GM19025 (cell line): ENCODE measurements around the gene HS3ST3B1.

Source experiments
- ATAC-seq: cut with Tn5 transposase; IDR thresholded peaks from one replicate; pipeline ENCODE4 v1.9.1; 2021; ENCODE audit warnings: mild to moderate bottlenecking, low read depth, moderate library complexity; ENCODE audit not compliant: unreplicated experiment

HS3ST3B1 gene

DNA sequence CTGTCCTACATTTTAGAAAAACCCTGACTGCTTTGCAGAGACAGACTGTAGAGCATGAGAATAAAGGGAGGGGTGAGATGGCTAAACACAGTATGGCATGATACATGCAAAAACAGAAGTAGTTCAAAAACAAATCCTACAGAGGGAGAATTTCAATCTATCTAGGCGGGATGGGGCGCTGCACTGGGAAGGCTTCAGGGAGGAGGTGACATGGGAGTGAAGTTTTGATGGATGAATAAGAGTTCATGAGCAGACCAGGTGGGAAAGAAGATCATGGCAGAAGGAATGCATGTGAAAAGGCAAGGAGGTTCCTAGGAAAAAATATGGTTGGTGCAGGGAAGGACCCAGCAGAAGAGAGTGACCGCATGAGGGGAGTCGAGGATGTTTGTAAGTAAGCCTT lies 19.2 kb downstream of the HS3ST3B1 start:
- ATAC-seq, result no peak

DNA sequence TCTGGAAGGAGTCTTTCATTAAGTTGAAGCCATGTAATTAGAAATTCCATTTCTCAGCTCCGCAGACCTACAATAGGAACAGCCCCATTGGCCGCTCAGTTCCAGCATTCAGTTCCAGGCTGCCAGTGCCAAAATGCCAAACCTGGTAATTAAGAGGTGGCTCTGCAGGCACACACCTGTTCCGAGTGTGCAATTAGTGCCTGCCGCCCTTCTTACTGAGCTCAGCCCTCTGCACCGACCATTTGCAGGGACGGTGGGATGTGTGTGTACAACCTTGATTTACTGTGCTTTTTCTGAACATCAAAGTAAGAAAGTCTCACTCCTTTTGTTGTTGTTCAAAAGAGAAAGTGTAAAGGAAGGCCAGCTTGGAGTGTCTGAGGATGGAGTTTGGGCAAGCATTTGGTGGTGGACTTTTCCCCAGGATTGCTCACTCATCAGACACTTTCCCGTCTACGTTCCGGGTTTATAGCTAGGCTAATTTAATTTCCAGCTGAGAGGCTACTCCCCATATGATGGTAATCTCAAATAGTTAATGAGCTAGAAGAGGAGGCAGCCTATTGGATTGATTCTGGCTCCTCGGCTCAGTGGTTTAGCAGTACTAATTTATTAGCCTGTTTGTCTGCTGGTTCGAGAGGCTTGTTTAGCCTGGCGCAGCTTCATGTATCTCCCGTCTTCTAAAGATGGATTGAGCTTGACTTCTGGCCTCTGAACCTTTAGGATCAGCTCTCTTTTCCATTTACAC lies 20.0 kb downstream of the HS3ST3B1 start:
- ATAC-seq, result no peak

- no peak for ATAC-seq
Measured at GRCh38 chr17:14321476-14321949, 20.6 kb downstream of the HS3ST3B1 start.

DNA sequence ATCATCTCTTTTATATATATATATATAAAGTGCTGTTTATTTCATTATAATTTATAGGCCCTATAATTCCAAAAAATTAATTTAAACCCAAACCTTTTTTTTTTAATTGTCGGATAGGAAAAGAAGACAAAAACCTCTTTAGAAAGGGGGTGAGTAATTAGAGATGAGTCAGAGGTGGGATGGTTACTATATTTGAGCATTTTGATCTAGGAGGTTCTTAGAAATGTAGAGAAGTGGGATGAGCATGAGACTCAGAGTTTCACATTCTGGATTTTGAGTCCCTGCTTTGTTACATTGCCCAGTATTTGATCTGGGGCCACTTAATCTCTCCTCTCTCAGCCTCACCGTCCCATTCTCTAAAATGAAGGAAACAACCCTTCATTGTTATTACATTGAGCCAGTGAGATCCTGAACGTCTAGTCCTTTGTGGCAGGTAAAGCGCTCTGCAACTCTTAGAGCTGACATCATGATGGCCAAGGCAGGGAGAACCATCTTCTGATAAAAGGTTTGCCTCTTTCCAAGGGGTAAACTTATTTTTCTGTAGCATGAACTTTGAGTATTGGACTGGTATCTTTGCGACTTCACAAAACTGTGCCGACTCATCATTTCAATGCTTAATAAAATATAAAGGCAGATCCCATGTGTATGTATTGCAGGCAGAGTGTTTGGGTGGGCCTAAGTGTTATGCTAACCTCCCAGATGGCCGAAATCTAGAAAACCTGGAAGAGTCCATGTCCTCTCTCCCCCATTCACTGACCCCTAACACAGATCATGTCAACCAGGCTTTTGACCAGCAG lies 21.3 kb downstream of the HS3ST3B1 start:
- no peak for ATAC-seq

DNA sequence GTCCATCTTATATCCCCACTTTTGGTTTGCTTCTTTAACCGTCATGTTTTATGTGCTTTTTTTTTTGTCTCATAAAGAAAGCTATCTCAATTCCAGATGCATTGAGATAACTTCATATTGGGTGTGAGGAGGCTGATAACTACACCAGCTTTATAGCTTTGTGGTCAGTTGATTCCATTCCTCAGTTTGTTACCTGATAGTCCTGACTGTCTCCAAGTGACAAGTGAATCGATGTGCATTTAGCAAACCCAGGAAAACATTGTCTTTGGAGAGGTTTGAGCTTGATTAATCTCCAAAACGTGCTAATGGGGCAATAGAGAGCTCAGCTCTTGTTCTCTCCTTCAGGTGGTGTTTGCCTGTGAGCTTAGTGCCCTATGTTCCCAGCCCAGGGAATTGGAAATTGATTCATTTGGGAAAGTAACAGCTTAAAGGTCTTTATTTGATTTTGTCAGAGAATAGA lies 22.7 kb downstream of the HS3ST3B1 start:
- no peak for ATAC-seq

DNA sequence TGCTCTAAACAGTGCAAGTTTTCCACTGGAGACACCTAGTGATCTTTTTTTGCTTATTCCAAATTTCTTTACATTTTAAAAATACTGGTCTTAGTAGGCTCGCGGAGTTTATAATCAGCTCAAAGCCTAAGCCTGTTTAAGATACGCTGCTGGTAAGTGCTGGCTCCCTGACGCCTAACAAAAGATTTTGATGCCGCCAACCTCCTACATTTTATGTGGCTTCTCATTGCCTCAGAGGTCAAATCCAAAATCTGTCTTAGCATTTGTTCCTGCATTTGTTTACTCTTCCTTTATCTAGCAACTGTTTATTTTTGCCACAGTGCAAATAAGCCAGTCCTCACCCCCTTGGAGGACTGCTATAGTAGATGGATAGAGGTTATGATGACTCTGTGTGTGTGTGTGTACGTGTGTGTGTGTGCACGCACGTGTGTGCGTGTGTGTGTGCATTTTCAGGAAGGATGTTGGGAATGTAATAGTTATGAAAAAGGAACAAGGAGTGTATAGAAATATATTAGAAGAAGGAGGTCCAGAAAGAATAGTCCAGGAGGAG lies 24.8 kb downstream of the HS3ST3B1 start:
- no peak for ATAC-seq

DNA sequence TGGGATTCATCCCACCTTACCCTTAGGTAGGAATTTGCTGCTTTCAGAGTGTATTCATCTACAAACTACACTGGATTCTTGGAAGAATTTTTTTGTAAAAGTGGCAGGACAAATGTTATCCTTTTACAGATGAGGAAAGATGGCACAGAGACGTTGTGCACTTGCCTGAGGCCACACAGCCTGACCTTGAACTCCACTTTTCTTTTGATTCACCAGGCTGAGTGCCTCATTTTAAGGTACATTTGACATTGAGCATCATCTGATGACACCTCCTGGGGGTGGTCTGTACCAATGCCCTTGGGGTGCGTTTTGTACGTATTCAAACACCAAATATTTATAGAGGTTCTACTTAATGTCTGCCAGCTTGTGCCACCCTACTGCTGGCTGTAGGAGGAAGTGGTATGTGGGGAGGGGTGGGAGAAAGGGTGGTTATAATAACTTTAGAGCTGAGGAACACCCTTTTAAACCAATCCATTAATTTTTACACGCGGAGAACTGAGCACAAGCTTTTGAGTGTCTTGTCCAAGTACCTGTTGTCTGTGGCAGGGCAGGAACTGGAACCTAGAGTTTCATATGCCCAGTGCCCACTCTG lies 29.1 kb downstream of the HS3ST3B1 start:
- no peak for ATAC-seq

- no peak for ATAC-seq
Measured at GRCh38 chr17:14330492-14330962, 29.6 kb downstream of the HS3ST3B1 start.

DNA sequence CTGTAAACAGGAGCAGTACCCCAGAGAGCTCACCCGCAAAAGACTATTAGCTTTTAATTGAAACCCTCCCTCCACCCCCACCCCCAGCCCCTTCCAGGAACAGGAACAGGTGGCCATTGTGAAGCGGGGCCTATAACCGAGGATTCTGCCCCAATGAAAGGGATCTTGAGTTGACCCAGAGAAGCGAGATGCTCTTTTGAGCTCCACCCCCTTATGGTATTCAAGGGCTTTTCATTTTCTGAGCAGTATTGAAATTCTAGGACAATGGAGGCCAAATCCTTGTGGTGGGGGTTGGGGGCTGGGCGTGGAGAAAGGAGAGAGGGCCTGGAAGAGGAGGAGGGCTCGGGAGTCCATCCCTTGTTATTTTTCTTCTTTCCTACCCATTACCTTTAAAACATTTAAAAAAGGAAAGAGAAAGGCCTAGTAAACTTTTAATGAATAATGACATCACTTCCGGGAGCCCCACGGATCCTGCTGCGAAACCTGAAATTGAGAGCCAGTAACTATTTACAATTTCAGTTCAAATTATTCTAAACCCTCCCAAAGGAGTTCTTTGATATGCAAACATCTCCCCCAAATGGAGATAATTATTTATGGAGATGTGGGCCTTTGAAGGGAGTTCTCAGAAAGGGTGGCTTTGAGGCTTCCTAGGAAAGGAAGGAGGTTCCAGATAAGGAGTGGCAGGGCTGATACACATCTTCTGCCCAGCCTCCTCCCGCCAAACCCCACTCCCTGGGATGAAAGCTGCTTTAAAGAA lies 30.5 kb downstream of the HS3ST3B1 start:
- no peak for ATAC-seq

DNA sequence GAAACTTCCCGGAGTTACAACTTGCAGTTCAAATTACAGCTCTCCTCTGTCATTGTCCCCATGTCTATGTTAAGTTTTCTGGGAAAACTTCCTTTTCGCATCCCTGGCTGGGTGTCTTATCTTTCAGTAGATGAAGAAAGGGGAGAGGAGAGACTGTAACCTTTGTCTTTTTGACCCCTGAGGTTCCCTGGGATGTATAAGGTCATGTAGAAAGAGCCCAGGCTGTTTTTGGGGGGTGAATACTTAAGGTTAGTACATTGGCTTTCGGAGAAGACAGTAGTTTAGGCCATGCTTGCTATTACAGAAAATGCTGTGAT lies 31.1 kb downstream of the HS3ST3B1 start:
- no peak for ATAC-seq

- ATAC-seq, result no peak
Measured at GRCh38 chr17:14332331-14332730, 31.4 kb downstream of the HS3ST3B1 start.

DNA sequence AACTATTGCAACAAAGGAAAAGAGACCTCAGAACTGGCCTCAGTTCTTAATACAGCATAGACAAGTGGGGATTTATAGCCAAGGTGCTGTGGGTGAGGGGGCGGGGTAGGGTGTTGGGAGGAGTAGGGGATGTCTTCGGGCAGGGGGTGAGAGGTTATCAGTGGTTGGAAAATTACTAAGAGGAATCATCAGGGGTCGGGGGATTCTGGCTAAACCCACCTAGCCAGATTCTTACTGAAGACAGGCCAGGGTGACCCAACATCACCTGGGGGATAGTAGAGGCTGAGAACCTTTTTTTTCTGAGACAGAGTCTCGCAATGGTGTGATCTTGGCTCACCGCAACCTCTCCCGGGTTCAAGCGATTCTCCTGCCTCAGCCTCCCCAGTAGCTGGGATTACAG lies 32.6 kb downstream of the HS3ST3B1 start:
- ATAC-seq, result no peak

- ATAC-seq, result no peak
Measured at GRCh38 chr17:14334276-14334840, 33.5 kb downstream of the HS3ST3B1 start.

GRCh38 chr17:14334919-14335318 lies 34.0 kb downstream of the HS3ST3B1 start:
- ATAC-seq, result no peak

DNA sequence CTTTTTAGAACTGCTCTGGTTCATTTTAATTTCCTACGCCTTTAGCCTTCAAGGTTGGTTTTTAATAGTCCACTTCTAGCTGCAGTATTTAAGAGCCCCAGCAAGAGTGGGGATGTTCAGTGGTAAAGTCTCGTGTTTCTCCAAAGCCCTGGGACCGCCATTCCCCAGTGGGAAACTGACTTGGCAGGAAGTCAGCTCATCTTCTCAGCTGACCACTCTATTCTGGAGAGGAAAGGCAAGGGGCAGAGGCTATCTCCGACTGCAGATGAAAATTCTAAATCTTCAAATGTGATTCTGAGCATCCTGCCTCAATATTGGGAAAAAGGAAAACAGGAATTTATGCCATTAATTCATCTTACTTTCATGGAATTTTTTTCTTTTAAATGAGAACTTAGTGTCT lies 35.5 kb downstream of the HS3ST3B1 start:
- ATAC-seq, result no peak

DNA sequence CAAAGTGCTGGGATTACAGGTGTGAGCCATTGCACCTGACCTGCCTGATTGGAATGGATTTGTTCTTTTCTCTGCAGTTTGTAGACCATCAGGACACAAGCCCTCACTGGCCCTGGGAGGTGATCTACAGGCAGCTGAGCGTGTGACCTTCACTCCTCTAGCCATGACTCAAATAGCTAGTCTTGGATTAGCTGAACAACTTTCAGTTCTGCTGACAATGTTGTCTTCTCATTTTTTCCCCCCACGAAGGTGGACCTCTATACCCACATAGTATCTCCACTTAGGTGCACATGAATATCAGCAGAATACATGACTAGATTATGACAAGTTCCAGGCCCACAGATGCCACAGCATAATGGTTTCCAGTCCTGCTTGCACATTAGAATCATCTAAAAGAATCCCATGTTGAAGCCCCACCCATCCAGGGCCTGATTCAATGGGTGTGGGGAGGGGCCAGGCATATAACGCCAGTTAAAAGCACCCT lies 36.8 kb downstream of the HS3ST3B1 start:
- ATAC-seq, result no peak

DNA sequence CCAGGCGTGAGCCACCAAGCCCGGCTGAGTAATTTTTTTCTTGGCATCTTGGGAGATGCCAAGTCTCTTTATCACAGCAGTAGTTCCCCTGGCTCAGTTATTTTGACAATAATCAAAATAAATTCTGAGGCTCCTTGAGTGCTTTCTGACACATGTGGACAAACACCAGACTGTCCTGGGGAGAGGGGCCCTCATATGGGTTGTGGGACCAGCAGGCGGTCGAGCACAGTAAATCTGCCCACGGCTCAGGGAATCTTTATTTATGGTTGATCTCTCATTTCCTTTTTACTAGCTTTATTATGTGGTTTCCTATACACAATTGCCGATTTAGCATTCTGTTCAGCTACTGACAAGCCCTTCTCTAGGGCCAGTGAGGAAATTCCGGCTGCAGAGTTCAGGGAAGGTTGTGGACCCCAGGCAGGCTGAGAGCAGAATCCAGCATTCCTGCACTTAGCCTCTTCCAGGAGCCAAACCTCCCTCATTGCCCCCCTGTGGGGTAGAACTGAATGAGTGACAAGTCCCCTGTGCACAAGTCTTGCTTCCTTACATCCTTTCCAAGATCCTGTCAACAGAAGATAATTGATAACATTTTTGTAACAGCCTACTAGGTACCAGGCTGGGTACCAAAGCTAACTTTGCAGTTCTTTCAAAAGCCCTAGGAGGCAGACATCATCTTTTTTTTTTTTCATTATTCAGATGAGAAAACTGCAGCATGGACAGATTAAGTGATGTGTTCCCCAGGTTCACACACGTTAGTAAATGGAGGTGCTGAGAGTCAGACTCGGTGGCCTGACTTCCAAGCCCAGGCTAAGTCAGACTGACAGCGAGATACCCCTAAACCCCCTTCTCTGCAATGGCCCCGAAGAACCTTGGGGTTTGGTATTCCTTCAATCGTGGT lies 40.2 kb downstream of the HS3ST3B1 start:
- ATAC-seq, result no peak

GRCh38 chr17:14341866-14342265 lies 41.0 kb downstream of the HS3ST3B1 start:
- no peak for ATAC-seq

GRCh38 chr17:14346801-14347200 lies 45.9 kb downstream of the HS3ST3B1 start:
- ATAC-seq, result no peak
